ENCODE measurements around the gene LCOR.

LCOR gene

GRCh38 chr10:97016728-97017473, 184.8 kb downstream of the LCOR start:
- TF ChIP-seq CTCF (conservative IDR thresholded peaks at IDR 0.05) = no peak
- no peak overlapping the region for H3K27ac ChIP-seq

GRCh38 chr10:97017474-97017903, 185.4 kb downstream of the LCOR start:
- H3K27ac ChIP-seq = no peak overlapping the region
- TF ChIP-seq CTCF (conservative IDR thresholded peaks at IDR 0.05) = no peak

GRCh38 chr10:97018251-97019212, 186.4 kb downstream of the LCOR start:
- H3K27ac ChIP-seq = no peak overlapping the region
- no peak for TF ChIP-seq CTCF (conservative IDR thresholded peaks at IDR 0.05)

DNA sequence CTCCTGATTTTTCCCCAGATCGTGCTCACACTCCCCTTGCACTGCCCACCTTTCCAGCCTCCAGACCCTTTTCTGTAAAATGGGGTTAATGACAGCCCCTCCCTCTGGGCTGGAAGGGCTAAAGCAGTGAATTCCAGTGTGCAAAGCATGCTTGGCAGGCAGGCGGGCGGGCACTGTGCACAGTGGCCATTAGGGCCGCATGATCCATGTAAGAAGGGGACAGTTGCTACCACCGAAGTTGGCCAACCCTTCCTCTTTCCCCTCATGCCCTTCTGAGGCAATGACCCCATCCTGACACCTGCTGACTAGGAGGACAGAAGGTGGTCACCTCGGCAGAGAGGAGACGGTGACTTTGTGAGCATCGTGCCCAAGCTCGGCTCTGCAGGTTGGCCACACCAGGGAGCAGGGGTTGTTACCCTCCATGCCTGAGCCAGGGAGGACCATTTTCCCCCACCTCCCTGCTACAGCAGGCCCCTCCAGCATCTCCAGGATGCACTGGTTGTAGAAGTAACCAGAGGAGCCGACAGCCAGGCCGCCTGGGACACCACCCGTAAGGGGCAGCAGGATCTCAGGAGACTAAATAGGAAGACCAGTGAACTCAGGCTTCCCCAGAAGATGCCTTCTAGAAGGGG, 187.2 kb downstream of the LCOR start:
- H3K27ac ChIP-seq = no peak overlapping the region
- no peak for TF ChIP-seq CTCF (conservative IDR thresholded peaks at IDR 0.05)

- no peak overlapping the region for H3K27ac ChIP-seq
- no peak for TF ChIP-seq CTCF (conservative IDR thresholded peaks at IDR 0.05)
Observed at GRCh38 chr10:97020452-97021400, 188.6 kb downstream of the LCOR start.

DNA sequence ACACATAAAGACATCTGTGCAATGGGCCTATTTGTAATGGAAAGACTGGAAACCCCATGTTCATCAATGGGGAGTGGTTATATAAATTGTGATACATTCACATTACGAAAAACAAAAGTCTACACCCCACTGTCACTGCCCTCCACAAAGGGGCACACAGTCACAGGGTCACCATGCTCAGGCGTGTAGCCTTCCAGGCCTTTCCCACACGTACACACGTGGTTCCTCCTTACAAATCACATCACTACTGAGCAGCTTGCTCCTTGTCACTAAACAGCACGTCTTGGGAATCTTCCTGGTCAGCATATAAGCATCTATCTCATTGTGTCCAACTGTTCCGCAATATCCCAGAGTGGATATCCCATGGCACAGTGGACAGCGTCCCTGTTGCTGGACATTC, 190.5 kb downstream of the LCOR start:
- H3K27ac ChIP-seq = no peak overlapping the region
- TF ChIP-seq CTCF (conservative IDR thresholded peaks at IDR 0.05) = no peak
